CD4-positive, alpha-beta T cell treated with Interleukin-12 subunit alpha and Interleukin-12 subunit beta, for 1 hour (primary cell): ENCODE results near the gene CDH16.

ENCODE experiments used
- DNase-seq: peaks from one replicate; pipeline ENCODE4 v3.0.0-alpha.2; 2020

CDH16 gene

GRCh38 chr16:66862023-66862520 lies 56.6 kb downstream of the CDH16 start:
- DNase-seq: no peak

GRCh38 chr16:66859397-66860068 lies 59.2 kb downstream of the CDH16 start:
- no peak for DNase-seq

GRCh38 chr16:66858740-66859396 lies 59.8 kb downstream of the CDH16 start:
- no peak for DNase-seq
